K562 (cell line): ENCODE data around the gene JMJD1C. TPM values are rescaled to one million over a fixed set of nuclear protein-coding genes. Genes with fewer than 3 reads are reported as not detected.

Experiments
- ATAC-seq: fragments of 200-7000 bp; cut with Tn5 transposase; 3 replicates; pipeline ENCODE4 v1.9.1; 2020; ENCODE audit warnings: moderate library complexity
- BruUV-seq: library from RNA; stranded (reverse); fragments of 400-500 nt; replicated peaks from 2 replicates; lab custom pipeline; 2021; lab: Mats Ljungman, UMichigan
- CTCF ChIA-PET: fragments of 300-600 bp; formaldehyde crosslinking; extraction: SDS; loops from one replicate; lab custom pipeline; 2021; ENCODE audit warnings: low intra/inter-chr PET ratio; lab: Yijun Ruan, JAX
- POLR2A ChIA-PET: fragments of 300-600, 350-650 bp; sonication (Branson Sonifier 250); formaldehyde crosslinking; extraction: SDS; loops from one replicate; lab custom pipeline; 2021; ENCODE audit warnings: antibody characterized with exemption, inconsistent platforms; lab: Yijun Ruan, JAX
- DNase-seq, 4 experiments: peaks; one replicate each; pipeline versions ENCODE4 v3.0.0 to v3.0.0-alpha.2; 2011 to 2018; ENCODE audit warnings: low spot score in 3 of 4, mixed read lengths in 3 of 4; ENCODE audit errors: extremely low read depth in 1 of 4
- FAIRE-seq: peaks from 2 replicates; lab custom pipeline; 2011; peaks lifted over from hg19 to GRCh38; lab: Jason Lieb, UNC
- H2AFZ ChIP-seq: 2 replicates; pipeline ENCODE4 v1.6.0; 2011; ENCODE audit warnings: low read depth, low read length, control low read depth, inconsistent platforms
- H3K27ac ChIP-seq: fragments of 200-600 bp; 3 replicates; pipeline ENCODE4 v1.8.0; 2011; ENCODE audit warnings: low read depth, mild to moderate bottlenecking, control low read depth, inconsistent platforms, low read length, moderate library complexity, mixed read lengths; ENCODE audit errors: extremely low read depth
- H3K27me3 ChIP-seq, 2 experiments: fragments of 300-600 bp in 1 of 2; 2 replicates in 1 of 2; 3 replicates in 1 of 2; pipeline versions ENCODE4 v1.6.0 to v1.8.0; 2011; ENCODE audit warnings: inconsistent platforms in 2 of 2, low read length in 2 of 2, mild to moderate bottlenecking in 1 of 2, mixed read lengths in 1 of 2, moderate library complexity in 1 of 2; ENCODE audit not compliant: control insufficient read depth in 2 of 2, insufficient read depth in 2 of 2
- H3K36me3 ChIP-seq: fragments of 300-600 bp; 3 replicates; pipeline ENCODE4 v1.8.0; 2011; ENCODE audit warnings: mild to moderate bottlenecking, low read length, inconsistent platforms; ENCODE audit not compliant: control insufficient read depth, insufficient read depth
- H3K4me1 ChIP-seq, 2 experiments: fragments of 200-600 bp in 1 of 2; replicated peaks in 1 of 2; 2 replicates in 1 of 2; 3 replicates in 1 of 2; pipeline versions ENCODE4 v1.5.1 to v1.8.0; 2011; ENCODE audit warnings: inconsistent platforms in 2 of 2, low read length in 2 of 2, mild to moderate bottlenecking in 1 of 2, mixed read lengths in 1 of 2, moderate library complexity in 1 of 2; ENCODE audit not compliant: control insufficient read depth in 2 of 2, insufficient read depth in 2 of 2
- H3K4me2 ChIP-seq: 2 replicates; pipeline ENCODE4 v1.6.1; 2011; ENCODE audit warnings: low read length, control low read depth, inconsistent platforms, mixed read lengths; ENCODE audit not compliant: insufficient read depth
- H3K4me3 ChIP-seq: fragments of 200-600 bp; sonication (generic), shearing (Covaris generic); 2 replicates; pipeline ENCODE4 v1.5.1; 2016; ENCODE audit warnings: control low read depth, inconsistent platforms
- H3K79me2 ChIP-seq: fragments of 200-600 bp; 3 replicates; pipeline ENCODE4 v1.8.0; 2011; ENCODE audit warnings: low read length, inconsistent platforms; ENCODE audit not compliant: control insufficient read depth, insufficient read depth
- H3K9ac ChIP-seq, 2 experiments: 2 replicates each; pipeline versions ENCODE4 v1.6.0 to v1.6.1; 2011; ENCODE audit warnings: low read depth in 2 of 2, low read length in 2 of 2, control low read depth in 1 of 2, inconsistent platforms in 1 of 2, mild to moderate bottlenecking in 1 of 2, mixed read lengths in 1 of 2; ENCODE audit not compliant: insufficient read depth in 1 of 2
- H3K9me1 ChIP-seq: one replicate; pipeline ENCODE4 v1.6.0; 2011; ENCODE audit warnings: inconsistent platforms, mild to moderate bottlenecking, low read length, moderate library complexity; ENCODE audit not compliant: control insufficient read depth, insufficient read depth
- H3K9me3 ChIP-seq: replicated peaks from 2 replicates; pipeline ENCODE4 v1.5.1; 2011; ENCODE audit warnings: low read depth, low read length, inconsistent platforms; ENCODE audit not compliant: control insufficient read depth, insufficient read depth
- H4K20me1 ChIP-seq: replicated peaks from 2 replicates; pipeline ENCODE4 v1.6.1; 2011; ENCODE audit warnings: low read length, inconsistent platforms, mixed read lengths; ENCODE audit not compliant: control insufficient read depth, insufficient read depth
- C11orf30 ChIP-seq: fragments of 450-650 bp; IDR thresholded peaks from 2 replicates; pipeline ENCODE4 v1.6.1; 2016; ENCODE audit warnings: low read depth, mild to moderate bottlenecking
- CCAR2 ChIP-seq: fragments of 200-400 bp; formaldehyde crosslinking; IDR thresholded peaks from 2 replicates; pipeline ENCODE4 v1.6.1; 2017; ENCODE audit warnings: mild to moderate bottlenecking, low read depth, low read length
- CEBPB ChIP-seq: fragments of 450-650 bp; IDR thresholded peaks from 2 replicates; pipeline ENCODE4 v1.6.1; 2016; ENCODE audit warnings: missing genetic modification characterization, missing compliant biosample characterization
- CEBPG ChIP-seq, 3 experiments: fragments of 200-800 bp in 1 of 3; sonication (Bioruptor generic) in 1 of 3; sonication (generic) in 1 of 3; formaldehyde crosslinking in 1 of 3; IDR thresholded peaks in 2 of 3; conservative IDR thresholded peaks in 1 of 3; 2 replicates each; pipeline versions ENCODE4 v1.6.1 to v1.8.0; 2016 to 2022; ENCODE audit warnings: missing compliant biosample characterization in 2 of 3, missing genetic modification characterization in 2 of 3, mild to moderate bottlenecking in 1 of 3, missing genetic modification reagents in 1 of 3
- MAFF ChIP-seq: IDR thresholded peaks from 2 replicates; pipeline ENCODE4 v1.6.1; 2012; ENCODE audit warnings: low read length, improper control_type of control experiment
- MAFG ChIP-seq: fragments of 450-650 bp; conservative IDR thresholded peaks from 2 replicates; pipeline ENCODE4 v1.6.1; 2016; ENCODE audit warnings: missing genetic modification characterization, missing compliant biosample characterization
- STAT5A ChIP-seq: IDR thresholded peaks from 2 replicates; pipeline ENCODE4 v1.6.1; 2012; ENCODE audit warnings: low read length, inconsistent platforms, borderline replicate concordance
- ZNF217 ChIP-seq: sonication (generic); formaldehyde crosslinking; IDR thresholded peaks from 2 replicates; pipeline ENCODE4 v1.8.0; 2022; ENCODE audit warnings: mild to moderate bottlenecking, missing genetic modification reagents
- ZNF316 ChIP-seq: fragments of 450-650 bp; IDR thresholded peaks from 2 replicates; pipeline ENCODE4 v1.6.1; 2016
- ZNF764 ChIP-seq: fragments of 250-450 bp; sonication (Bioruptor Pico); IDR thresholded peaks from 2 replicates; pipeline ENCODE4 v1.4.0; 2020; ENCODE audit warnings: low read depth, mild to moderate bottlenecking, moderate library complexity
- ZNF830 ChIP-seq: fragments of 250-450 bp; sonication (Bioruptor Pico); IDR thresholded peaks from 2 replicates; pipeline ENCODE4 v1.5.0; 2021; ENCODE audit warnings: mild to moderate bottlenecking
- WGBS: fragments of 100-300 bp; shearing (Covaris generic); methylation state at CpG from one replicate; pipeline ENCODE4 v1.1.6; 2016; ENCODE audit warnings: low coverage, mixed read lengths; ENCODE audit not compliant: insufficient coverage; ENCODE audit errors: missing lambda C conversion rate; 5-methylcytosine and 5-hydroxymethylcytosine counted together
- in situ Hi-C: fragments of 300-500 bp; cut with MboI; formaldehyde crosslinking; loops from 4 replicates; pipeline ENCODE4 v1.15.0; 2018; ENCODE audit warnings: inconsistent platforms, mixed read lengths
- intact Hi-C: fragments of 100-400 bp; cut with micrococcal nuclease; formaldehyde crosslinking; loops from 2 replicates; pipeline ENCODE4 v1.14.2; 2022
- polyA plus RNA-seq, 8 experiments: library from polyadenylated mRNA; depleted of rRNA in 4 of 8; stranded (reverse) in 5 of 8; unstranded in 3 of 8; fragments of >200 nt; fragmentation: Nextera tagmentation in 2 of 8; fragmentation: Illumina TruSeq in 1 of 8; extraction: Ambion mirVana in 2 of 8; extraction: Trizol in 1 of 8; gene quantifications; 2 replicates each; pipeline versions ENCODE4 v1.2.1 to v1.2.3, GENCODE V29; 2011 to 2014; ENCODE audit warnings: inconsistent platforms in 1 of 8, missing spikeins in 1 of 8
- total RNA-seq, 7 experiments: library from RNA; depleted of rRNA in 6 of 7; stranded (reverse); fragments of >200 nt in 6 of 7; fragmentation: Illumina TruSeq in 2 of 7; extraction: Trizol in 2 of 7; gene quantifications; 2 replicates each; pipeline versions ENCODE4 v1.2.1 to v1.2.3, GENCODE V29; 2011 to 2021; ENCODE audit warnings: low replicate concordance in 1 of 7
- TF ChIP-seq, protein P1 (sequence below): fragments of 250-450 bp; sonication (Bioruptor Pico); IDR thresholded peaks from 2 replicates; pipeline ENCODE4 v1.8.0; 2021; ENCODE audit warnings: mild to moderate bottlenecking, moderate library complexity

Gene JMJD1C
- total and polyA plus RNA-seq, 9 of the 15 experiments (the other 6 are each of a cell fraction or from before 2014, with no cell fraction given): 25.3 to 68.0 (median 47.2) TPM

DNA sequence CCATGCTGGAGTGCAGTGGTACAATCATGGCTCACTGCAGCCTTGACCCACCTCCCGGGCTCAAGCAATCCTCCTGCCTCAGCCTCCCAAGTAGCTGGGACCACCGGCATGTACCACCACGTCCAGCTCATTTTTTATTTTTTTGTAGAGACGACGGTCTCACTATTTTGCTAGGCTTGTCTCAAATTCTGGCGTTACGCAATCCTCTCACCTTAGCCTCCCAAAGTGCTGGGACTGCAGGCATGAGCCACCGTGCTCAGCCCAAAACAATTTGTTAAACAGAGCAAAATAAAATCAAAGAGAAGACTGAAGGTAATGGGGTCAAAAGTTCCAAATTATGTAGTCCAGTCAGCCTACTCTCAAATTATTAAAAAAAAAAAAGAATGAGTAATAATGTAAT, 8.7 kb upstream of the JMJD1C start:
- Histone ChIP-seq H3K9me1 (no peaks in the 10 kb centered on the region), H2AFZ (no peak overlapping the region), H3K4me2 (no peak overlapping the region), H4K20me1 (0 out of 2 replicates have a peak, but pooled peaks cover 3% of the 10 kb centered on the region), H3K4me1 (peaks cover 0 to 4% of the 10 kb centered on the region in 2 experiments; a peak in 2 of 5 replicates), H3K27me3 (no peaks in the 10 kb centered on the region), H3K79me2 (peaks cover 55% of the 10 kb centered on the region), H3K9me3 (no peaks in the 10 kb centered on the region), H3K36me3 (no peaks in the 10 kb centered on the region), H3K9ac (no peak overlapping the region), H3K27ac (no peak overlapping the region), H3K4me3 (no peak overlapping the region)
- TF ChIP-seq CEBPB (tag): peak; percentile 95
- TF ChIP-seq CEBPG (CRISPR knock-in tag; IDR thresholded peaks at IDR 0.05): peak; percentile 60; the same call in 1 of the 2 replicates
- peak in 1 of 2 experiments; percentile 82; a peak in 3 of 4 replicates for TF ChIP-seq CEBPG (tag; conservative IDR thresholded peaks at IDR 0.05 in 1 of 2, IDR thresholded peaks at IDR 0.05 in 1 of 2)
- no peak for TF ChIP-seq ZNF217 (CRISPR knock-in tag)
- ChIA-PET POLR2A (no interaction called here), CTCF (no interaction called here)
- FAIRE-seq (no peak), DNase-seq (no peak), ATAC-seq (no peak)
- in situ Hi-C loops: no loop called here
- WGBS: 84% methylated on average over 8 of the region's 8 CpGs
- intact Hi-C loops: no loop called here
- no TSS peak for BruUV-seq

DNA sequence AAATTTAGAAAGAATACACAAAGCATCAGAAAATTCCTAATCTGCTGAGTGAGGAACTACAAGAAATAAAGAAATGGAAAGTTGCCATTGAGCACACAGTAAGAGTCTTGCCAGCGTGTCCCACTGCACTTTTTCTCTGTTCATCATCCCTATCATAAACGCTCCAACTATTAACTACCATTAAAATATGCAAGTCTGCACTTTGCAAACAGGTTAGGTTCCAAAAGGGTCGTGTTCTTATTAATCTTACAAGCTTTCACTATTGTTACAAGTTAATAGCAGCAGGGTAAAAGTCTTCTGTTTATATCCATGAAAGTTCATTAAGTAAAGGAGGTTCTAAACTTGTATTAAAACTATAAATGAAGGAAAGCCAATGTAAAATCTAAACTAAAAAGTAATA, 5.2 kb upstream of the JMJD1C start:
- ChIA-PET POLR2A (interaction anchor here (0.5 to 1.5 kb wide), 3 partner anchors 20 to 54 kb away, joined by 3 read pairs; no protein-coding TSS in a partner anchor), CTCF (no interaction called here)
- Histone ChIP-seq H3K9me1 (no peaks in the 10 kb centered on the region), H3K9me3 (no peaks in the 10 kb centered on the region), H3K27me3 (no peaks in the 10 kb centered on the region), H4K20me1 (no peaks in the 10 kb centered on the region), H2AFZ (no peak overlapping the region), H3K36me3 (no peaks in the 10 kb centered on the region), H3K4me2 (no peak overlapping the region), H3K4me1 (peaks cover 0 to 3% of the 10 kb centered on the region in 2 experiments; a peak in 3 of 5 replicates), H3K79me2 (peaks cover 53% of the 10 kb centered on the region), H3K9ac (no peak overlapping the region), H3K27ac (no peak overlapping the region), H3K4me3 (no peak overlapping the region)
- FAIRE-seq (no peak), DNase-seq (no peak), ATAC-seq (no peak)
- TF ChIP-seq ZNF316 (peak; percentile 68), CCAR2 (no peak), ZNF764 (CRISPR knock-in tag) (no peak), C11orf30 (peak; percentile 59), MAFG (0 out of 2 replicates have a peak, but pooled peaks have one; percentile 36), MAFF (0 out of 2 replicates have a peak, but pooled peaks have one; percentile 22), ZNF830 (no peak), STAT5A (no peak)
- TF ChIP-seq, protein P1, sequence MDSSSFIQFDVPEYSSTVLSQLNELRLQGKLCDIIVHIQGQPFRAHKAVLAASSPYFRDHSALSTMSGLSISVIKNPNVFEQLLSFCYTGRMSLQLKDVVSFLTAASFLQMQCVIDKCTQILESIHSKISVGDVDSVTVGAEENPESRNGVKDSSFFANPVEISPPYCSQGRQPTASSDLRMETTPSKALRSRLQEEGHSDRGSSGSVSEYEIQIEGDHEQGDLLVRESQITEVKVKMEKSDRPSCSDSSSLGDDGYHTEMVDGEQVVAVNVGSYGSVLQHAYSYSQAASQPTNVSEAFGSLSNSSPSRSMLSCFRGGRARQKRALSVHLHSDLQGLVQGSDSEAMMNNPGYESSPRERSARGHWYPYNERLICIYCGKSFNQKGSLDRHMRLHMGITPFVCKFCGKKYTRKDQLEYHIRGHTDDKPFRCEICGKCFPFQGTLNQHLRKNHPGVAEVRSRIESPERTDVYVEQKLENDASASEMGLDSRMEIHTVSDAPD (CRISPR knock-in tag): no peak
- 36% methylated on average over 3 of the region's 3 CpGs for WGBS
- in situ Hi-C loops (no loop called here), intact Hi-C loops (no loop called here)
- no TSS peak for BruUV-seq
